GM18526 (cell line): ENCODE results near the gene SLC46A1.
A peak's percentile ranks its signal among the peaks of the same experiment; 100 is the strongest.

ENCODE experiments used
- POLR2A ChIP-seq: IDR thresholded peaks from 3 replicates; pipeline ENCODE4 v1.6.1; 2011; ENCODE audit not compliant: insufficient read length; ENCODE audit errors: extremely low read depth

The SLC46A1 gene

DNA sequence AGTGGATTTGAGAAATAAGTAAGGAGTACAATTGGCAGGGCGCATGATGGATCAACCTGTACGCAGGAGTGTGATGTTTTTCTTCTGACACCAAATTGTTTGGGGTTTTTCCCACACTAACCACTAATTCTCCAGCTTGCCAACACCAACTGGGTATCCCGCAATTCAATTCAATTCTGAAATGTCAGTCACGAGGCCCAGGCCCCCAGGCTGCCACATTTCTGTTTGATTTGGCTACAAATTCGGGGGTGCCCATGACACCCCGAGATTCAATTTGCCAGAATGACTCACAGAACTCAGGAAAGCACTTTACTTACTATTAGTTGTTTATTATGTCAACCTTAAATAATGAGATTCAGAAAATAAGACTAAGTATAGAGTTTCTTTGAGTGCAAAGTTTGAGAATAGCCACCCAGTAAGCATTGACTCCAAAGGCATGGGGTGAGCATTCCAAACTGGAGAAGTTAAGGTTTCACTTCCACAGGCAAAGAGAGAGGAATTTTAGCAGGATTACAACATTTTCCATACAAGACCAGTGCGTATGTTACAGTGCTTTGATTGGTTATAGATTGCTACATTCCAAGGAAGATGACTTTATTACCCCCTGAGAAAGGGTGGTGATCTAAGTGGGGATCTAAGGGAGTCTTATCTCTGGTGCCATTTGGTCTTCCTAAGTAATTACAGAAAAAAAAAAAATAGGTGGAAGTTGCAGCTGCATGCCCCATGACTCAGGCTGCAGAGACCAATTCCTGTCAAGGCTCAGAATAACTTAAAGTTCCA is 11.5 kb downstream of the SLC46A1 start:
- no peak for TF ChIP-seq POLR2A

DNA sequence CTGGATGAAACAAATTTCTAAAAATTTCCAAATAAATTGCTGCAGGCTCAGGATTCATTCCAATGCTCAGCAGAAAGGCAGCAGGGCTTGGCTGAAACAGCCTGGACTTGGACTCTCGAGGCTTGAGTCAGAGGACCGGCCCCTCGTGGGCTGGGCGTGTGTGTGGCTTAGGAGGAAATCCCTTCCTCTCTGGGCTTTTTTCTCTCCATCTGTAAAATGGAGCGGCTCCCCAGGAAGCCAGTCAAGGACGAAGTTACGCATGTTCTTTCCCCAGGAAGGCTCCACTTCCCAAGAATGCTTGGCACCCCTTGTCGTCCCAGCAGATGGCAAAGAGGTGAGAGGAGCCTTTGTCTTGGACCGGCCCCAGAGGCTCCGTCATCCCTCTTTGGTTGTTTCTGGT is 13.5 kb downstream of the SLC46A1 start:
- no peak for TF ChIP-seq POLR2A

DNA sequence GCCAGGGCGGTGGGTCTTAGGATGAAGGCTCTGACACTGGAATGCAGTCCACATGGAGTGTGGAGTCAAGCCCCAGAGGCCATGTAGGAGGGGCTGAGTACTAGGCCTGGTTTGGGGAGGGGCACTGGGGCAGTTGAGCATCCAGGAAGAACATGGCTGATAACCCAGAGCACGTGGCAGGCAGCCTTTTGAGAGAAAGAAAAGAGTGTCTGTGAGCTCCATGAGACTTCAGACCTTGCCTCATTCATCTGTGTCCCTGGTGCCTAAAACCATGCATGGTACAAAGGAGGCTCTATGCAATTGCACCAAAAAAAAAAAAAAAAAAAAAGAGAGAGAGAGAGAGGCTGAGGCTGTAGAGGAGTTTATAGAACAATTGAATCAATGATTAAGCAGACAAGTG is 14.6 kb downstream of the SLC46A1 start:
- TF ChIP-seq POLR2A = no peak

DNA sequence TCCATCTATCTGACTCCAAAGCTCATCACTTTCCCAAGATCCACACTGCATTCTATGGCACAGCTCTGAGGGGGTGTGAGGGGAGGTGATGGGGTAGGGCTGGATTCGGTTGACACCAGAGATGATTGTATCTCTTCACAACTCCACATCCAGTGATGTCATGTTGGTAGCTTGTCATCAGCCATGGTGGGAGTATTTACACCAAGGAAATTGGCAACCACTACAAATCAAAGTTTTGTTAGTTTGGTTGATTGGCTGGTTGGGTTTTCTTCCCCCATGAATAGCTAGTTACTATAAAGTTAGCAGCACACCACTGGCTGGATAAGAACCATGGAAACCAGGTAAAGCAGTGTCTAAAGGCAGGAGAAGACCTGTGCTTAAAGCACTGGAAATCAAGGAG is 15.0 kb downstream of the SLC46A1 start:
- no peak for TF ChIP-seq POLR2A

DNA sequence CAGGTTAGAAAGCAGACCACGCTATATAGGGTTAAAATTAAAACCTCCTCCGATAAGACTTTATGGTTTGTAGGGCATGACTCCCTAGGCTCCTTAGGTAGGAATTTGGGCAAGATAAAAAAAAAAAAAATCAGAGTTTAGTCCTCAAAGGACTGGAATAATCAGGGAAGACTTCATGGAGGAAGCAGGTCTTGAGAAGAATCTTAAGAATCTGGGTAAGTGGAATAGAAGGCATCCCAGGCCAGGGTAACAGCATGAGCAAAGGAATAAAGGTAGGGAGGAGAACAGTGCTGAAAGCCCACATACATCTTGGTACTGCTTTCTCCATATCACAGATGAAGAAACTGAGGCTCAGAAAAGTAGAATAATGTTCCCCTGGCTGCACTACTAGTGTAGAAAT is 15.4 kb downstream of the SLC46A1 start:
- no peak for TF ChIP-seq POLR2A

DNA sequence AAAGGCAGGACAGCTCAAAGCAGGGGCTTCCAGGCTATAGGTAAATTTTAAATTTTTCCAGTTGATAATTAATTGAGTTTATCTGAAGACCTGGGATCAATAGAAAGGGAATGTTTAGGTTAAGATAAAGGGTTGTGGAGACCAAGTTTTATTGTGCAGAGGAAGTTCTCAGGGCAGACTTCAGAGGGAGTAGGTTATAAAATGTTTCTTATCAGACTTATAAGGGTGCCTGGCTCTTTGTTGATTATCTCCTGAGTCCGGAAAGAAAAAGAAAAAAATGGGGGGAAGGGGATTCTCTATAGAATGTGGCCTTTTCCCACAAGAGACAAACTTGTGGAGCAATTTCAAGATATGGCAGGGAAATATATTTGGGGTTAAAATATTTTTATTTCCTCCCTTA is 15.9 kb downstream of the SLC46A1 start:
- no peak for TF ChIP-seq POLR2A

DNA sequence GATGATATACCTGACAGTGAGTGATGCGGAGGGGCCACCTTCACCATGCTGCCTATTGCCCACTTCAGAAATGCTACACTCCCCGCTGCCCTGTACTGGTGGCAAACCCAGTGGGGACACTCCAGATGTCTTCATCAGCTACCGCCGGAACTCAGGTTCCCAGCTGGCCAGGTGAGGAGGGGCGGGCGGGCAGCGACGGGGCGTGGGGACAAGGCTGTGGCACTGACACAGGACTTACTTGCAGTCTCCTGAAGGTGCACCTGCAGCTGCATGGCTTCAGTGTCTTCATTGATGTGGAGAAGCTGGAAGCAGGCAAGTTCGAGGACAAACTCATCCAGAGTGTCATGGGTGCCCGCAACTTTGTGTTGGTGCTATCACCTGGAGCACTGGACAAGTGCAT is 17.9 kb downstream of the SLC46A1 start:
- no peak for TF ChIP-seq POLR2A

DNA sequence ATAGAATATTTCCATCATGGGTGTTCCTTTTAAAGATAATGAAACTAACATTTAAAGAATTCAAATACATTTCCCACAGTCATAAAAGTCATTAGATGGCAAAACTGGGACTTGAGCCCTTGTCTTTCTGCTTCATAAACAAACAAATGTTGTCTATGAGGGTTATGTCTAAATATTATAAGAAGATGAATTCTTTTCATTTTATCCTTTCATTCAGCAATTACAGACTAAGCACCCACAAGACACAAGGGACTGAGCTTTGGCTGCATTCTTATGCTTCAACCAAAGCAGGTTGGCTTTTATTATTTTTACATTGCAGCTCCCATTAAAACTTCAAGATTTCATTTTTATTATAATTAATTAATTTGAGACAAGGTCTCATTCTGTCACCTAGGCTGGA is 19.6 kb downstream of the SLC46A1 start:
- no peak for TF ChIP-seq POLR2A

DNA sequence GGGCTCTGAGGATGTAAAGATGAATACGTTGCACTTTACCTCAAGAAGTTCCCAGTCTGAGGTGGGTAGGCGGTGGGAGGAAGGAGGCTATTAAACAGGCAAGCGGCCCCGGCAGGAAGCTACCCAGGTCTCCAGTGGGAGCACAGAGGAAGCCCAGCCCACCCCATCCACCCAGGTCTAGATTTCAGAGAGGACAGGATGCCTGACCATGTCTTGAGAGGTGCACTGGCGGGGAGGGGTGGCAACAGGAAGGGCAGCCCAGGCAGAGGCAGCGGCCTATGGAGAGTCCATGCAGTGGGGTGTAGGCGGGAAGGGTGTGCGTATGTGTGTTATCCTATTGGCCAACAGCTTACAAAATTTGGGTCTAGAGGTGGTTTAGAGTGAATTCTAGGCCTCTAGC is 20.6 kb downstream of the SLC46A1 start:
- no peak for TF ChIP-seq POLR2A

DNA sequence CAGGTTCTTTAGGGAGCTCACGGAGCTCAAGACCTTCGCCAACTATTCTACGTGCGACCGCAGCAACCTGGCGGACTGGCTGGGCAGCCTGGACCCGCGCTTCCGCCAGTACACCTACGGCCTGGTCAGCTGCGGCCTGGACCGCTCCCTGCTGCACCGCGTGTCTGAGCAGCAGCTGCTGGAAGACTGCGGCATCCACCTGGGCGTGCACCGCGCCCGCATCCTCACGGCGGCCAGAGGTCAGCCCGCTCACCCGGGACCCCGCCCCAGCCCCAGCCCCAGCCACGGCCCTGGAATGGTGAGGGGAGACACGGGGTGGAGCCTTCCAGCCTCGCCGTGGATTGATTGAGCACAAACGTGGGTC is 21.0 kb downstream of the SLC46A1 start:
- TF ChIP-seq POLR2A = no peak

DNA sequence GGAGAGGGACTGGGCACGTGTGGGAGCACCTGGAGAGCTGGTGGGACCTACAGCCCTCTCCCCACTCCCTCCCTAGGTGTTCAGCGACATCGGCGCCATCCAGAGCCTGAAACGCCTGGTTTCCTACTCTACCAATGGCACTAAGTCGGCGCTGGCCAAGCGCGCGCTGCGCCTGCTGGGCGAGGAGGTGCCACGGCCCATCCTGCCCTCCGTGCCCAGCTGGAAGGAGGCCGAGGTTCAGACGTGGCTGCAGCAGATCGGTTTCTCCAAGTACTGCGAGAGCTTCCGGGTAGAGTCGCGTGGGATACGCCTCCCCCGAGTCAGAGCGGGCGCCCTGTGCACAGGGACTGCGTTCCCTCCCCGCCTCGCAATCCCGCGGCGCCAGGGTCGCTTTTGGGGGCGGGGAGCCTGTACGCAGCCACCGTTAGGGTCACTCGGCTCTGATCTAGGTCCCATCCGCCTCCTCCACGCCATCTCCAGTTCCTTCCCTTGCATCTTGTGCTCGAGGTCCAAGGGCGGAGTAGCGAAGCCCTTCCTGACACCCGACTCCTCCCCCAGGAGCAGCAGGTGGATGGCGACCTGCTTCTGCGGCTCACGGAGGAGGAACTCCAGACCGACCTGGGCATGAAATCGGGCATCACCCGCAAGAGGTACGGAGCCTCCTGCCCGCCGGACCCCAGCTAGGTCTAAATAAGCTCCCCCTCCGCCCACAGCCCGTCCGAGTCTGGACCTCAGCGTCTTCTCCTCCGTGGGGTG is 21.6 kb downstream of the SLC46A1 start:
- TF ChIP-seq POLR2A = peak; percentile 44

DNA sequence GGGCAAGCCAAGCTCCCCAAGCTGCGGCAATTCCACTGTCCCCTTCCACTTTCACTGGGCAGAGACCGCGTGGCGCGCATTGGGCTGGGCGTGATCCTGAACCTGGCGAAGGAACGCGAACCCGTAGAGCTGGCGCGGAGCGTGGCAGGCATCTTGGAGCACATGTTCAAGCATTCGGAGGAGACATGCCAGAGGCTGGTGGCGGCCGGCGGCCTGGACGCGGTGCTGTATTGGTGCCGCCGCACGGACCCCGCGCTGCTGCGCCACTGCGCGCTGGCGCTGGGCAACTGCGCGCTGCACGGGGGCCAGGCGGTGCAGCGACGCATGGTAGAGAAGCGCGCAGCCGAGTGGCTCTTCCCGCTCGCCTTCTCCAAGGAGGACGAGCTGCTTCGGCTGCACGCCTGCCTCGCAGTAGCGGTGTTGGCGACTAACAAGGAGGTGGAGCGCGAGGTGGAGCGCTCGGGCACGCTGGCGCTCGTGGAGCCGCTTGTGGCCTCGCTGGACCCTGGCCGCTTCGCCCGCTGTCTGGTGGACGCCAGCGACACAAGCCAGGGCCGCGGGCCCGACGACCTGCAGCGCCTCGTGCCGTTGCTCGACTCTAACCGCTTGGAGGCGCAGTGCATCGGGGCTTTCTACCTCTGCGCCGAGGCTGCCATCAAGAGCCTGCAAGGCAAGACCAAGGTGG is 24.7 kb downstream of the SLC46A1 start:
- TF ChIP-seq POLR2A = no peak

DNA sequence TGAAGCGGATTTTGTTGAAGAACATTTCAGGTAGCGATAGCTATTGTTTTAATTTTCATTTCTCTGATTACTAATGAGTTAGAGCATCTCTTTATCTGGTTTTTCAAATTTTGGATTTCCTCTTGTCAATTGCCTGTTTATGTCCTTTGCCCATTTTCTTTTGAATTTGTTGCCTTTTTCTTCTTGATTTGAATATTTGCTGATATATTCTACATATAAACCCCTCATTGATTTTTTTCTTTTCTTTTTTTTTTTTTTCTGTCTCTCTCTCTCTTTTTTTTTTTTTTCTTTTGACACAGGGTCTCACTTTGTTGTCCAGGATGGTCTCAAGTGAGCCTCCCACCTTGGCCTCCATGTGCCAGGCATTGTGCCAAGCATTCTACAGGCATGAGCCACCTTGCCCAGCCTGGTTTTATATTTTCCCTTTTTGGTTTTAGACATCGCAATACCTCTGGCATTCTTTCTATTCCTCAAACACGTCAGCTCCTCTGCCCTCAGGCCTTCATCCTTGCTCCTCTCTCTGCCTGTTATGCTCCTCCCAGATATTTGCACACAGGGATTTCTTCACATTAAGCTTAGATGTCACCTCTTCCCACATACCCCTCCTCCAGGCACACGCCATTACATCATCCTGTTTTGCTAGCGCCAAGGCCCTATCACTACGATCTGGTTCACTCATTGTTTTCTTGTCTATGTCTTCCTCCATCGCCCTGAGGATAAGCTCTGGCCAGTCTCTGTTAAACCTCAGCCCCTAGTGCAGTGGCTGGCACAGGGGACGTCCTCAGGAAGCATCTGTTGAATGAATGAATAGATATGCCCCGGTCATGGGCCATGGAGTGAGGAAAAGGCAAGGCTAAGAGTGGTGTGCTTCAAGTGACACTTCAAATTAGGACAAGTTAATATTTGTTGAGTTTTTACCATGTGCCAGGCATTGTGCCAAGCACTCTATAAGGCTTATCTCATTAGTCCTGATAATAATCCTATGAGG is 25.9 kb downstream of the SLC46A1 start:
- TF ChIP-seq POLR2A = no peak

DNA sequence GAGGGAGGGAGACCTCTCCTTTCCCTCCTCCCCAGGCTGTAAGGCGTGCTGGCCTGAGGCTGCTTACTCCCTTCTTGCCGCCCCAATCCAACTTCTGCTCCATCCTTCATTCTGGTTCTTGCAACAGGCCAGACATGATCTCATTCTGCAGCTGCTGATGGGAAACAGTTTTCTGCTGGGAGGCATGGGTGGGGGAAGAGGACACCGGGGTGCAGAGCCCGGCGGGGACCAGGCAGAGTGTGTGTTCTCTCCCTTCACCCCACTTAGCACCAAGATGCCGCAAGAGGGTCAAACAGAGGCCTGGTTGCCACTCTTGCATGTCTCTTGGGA is 33.1 kb downstream of the SLC46A1 start:
- no peak for TF ChIP-seq POLR2A

DNA sequence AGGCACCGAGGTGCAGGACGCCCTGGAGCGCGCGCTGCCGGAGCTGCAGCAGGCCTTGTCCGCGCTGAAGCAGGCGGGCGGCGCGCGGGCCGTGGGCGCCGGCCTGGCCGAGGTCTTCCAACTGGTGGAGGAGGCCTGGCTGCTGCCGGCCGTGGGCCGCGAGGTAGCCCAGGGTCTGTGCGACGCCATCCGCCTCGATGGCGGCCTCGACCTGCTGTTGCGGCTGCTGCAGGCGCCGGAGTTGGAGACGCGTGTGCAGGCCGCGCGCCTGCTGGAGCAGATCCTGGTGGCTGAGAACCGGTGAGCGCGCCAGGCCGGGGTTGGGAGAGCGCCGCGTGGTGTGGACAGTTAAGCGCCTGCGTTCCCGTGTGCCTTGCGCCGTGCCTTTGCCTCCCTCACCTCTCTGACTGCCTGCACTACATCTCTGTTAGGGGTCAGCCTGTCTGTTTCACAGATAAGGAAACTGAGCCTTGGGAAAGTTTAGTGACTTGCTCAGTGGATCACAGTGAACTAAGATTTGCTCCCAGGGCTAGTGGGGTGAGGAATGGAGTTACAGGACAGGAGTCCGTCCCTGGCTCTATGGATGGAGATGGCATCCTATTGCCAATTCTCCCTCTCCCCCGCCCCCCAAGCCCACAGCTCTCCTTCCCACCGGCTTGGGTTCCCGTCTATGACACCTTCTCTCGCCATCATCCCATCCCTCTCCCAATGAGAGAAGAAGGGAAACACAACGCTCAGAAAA is 33.6 kb downstream of the SLC46A1 start:
- TF ChIP-seq POLR2A = no peak
